NCI-H2171 treated with DMSO at 0.1 percent for 48 hours (cell line): Measurements from ENCODE around the gene KLHL29.

Source experiments
- DNase-seq: peaks from one replicate; lab custom pipeline; 2025; lab: John Stamatoyannopoulos, UW

The KLHL29 gene

GRCh38 chr2:23531280-23531679 lies 146.3 kb downstream of the KLHL29 start:
- no peak for DNase-seq

GRCh38 chr2:23531881-23532280 lies 146.9 kb downstream of the KLHL29 start:
- DNase-seq = no peak

- peak; percentile 97 for DNase-seq
These were observed 147.7 kb downstream of the KLHL29 start for GRCh38 chr2:23532391-23533337.

GRCh38 chr2:23533338-23533695 lies 148.3 kb downstream of the KLHL29 start:
- peak; percentile 92 for DNase-seq

GRCh38 chr2:23534771-23535170 lies 149.8 kb downstream of the KLHL29 start:
- no peak for DNase-seq

- DNase-seq = peak; percentile 16
These were observed 151.3 kb downstream of the KLHL29 start for GRCh38 chr2:23536326-23536725.

GRCh38 chr2:23537991-23538390 lies 153.0 kb downstream of the KLHL29 start:
- no peak for DNase-seq

- DNase-seq = no peak
These were observed 153.6 kb downstream of the KLHL29 start for GRCh38 chr2:23538566-23538965.

- peak; percentile 44 for DNase-seq
These were observed 155.9 kb downstream of the KLHL29 start for GRCh38 chr2:23540804-23541360.

GRCh38 chr2:23541503-23542229 lies 156.7 kb downstream of the KLHL29 start:
- DNase-seq = peak; percentile 90

GRCh38 chr2:23542230-23542789 lies 157.3 kb downstream of the KLHL29 start:
- peak; percentile 75 for DNase-seq

GRCh38 chr2:23543302-23543701 lies 158.3 kb downstream of the KLHL29 start:
- DNase-seq = peak; percentile 53

GRCh38 chr2:23543728-23544127 lies 158.7 kb downstream of the KLHL29 start:
- no peak for DNase-seq

GRCh38 chr2:23544589-23545295 lies 159.8 kb downstream of the KLHL29 start:
- no peak for DNase-seq

- peak; percentile 66 for DNase-seq
These were observed 160.4 kb downstream of the KLHL29 start for GRCh38 chr2:23545396-23545795.

GRCh38 chr2:23545811-23546210 lies 160.8 kb downstream of the KLHL29 start:
- DNase-seq = peak; percentile 65

- DNase-seq = no peak
These were observed 161.9 kb downstream of the KLHL29 start for GRCh38 chr2:23546913-23547312.

GRCh38 chr2:23547725-23548124 lies 162.7 kb downstream of the KLHL29 start:
- no peak for DNase-seq

- peak; percentile 21 for DNase-seq
These were observed 163.3 kb downstream of the KLHL29 start for GRCh38 chr2:23548143-23548769.

GRCh38 chr2:23549051-23549450 lies 164.1 kb downstream of the KLHL29 start:
- peak; percentile 81 for DNase-seq

GRCh38 chr2:23549821-23550530 lies 165.0 kb downstream of the KLHL29 start:
- DNase-seq = no peak
